OCI-LY1 (cell line): ENCODE results near the gene APLP1.

Experiments
- EZH2 ChIP-seq: fragments of 200-600 bp; sonication (generic), shearing (Covaris generic); IDR thresholded peaks from 2 replicates; pipeline ENCODE4 v1.8.0; 2017; ENCODE audit warnings: borderline replicate concordance, mixed run types, mild to moderate bottlenecking, antibody characterized with exemption, low read length, moderate library complexity, mixed read lengths
- TF ChIP-seq, protein P1 (sequence below): fragments of 200-600 bp; sonication (generic), shearing (Covaris generic); IDR thresholded peaks from 2 replicates; pipeline ENCODE4 v1.5.1; 2017; ENCODE audit warnings: mild to moderate bottlenecking, antibody characterized with exemption, low read length, moderate library complexity, mixed read lengths

GRCh38 chr19:35911790-35912189 is 43.4 kb downstream of the APLP1 start:
- TF ChIP-seq, protein P1, sequence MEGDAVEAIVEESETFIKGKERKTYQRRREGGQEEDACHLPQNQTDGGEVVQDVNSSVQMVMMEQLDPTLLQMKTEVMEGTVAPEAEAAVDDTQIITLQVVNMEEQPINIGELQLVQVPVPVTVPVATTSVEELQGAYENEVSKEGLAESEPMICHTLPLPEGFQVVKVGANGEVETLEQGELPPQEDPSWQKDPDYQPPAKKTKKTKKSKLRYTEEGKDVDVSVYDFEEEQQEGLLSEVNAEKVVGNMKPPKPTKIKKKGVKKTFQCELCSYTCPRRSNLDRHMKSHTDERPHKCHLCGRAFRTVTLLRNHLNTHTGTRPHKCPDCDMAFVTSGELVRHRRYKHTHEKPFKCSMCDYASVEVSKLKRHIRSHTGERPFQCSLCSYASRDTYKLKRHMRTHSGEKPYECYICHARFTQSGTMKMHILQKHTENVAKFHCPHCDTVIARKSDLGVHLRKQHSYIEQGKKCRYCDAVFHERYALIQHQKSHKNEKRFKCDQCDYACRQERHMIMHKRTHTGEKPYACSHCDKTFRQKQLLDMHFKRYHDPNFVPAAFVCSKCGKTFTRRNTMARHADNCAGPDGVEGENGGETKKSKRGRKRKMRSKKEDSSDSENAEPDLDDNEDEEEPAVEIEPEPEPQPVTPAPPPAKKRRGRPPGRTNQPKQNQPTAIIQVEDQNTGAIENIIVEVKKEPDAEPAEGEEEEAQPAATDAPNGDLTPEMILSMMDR = no peak
- TF ChIP-seq EZH2 = no peak
